Measurements from ENCODE around the gene MYG1. TPM values are rescaled to one million over a fixed set of nuclear protein-coding genes. Genes with fewer than 3 reads are reported as not detected.
A peak's percentile ranks its signal among the peaks of the same experiment; 100 is the strongest.
"Not testable (repeated sequence)": the region's sequence is repeated elsewhere in the genome, so short reads cannot be mapped to it uniquely, and the experiment has no call there.

MYG1 gene
- total RNA-seq, 1 donor = 39.5 TPM

- no peak for TF ChIP-seq CTCF (IDR thresholded peaks at IDR 0.05; ENCODE audit: insufficient read depth, low read length)
- no peak for DNase-seq (ENCODE audit: low read depth)
- peak overlapping the region; percentile 67 for H3K4me3 ChIP-seq (ENCODE audit: low read depth, low read length)
Measured at GRCh38 chr12:53325511-53326061, 26.1 kb downstream of the MYG1 start.

- no peak for DNase-seq (ENCODE audit: low read depth)
- no peak overlapping the region for H3K4me3 ChIP-seq (ENCODE audit: low read depth, low read length)
- no peak for TF ChIP-seq CTCF (IDR thresholded peaks at IDR 0.05; ENCODE audit: insufficient read depth, low read length)
Measured at GRCh38 chr12:53326460-53327185, 27.1 kb downstream of the MYG1 start.

GRCh38 chr12:53327435-53328042, 28.0 kb downstream of the MYG1 start:
- TF ChIP-seq CTCF (IDR thresholded peaks at IDR 0.05; ENCODE audit: insufficient read depth, low read length) = peak; percentile 34
- peak; percentile 33 for DNase-seq (ENCODE audit: low read depth)
- no peak overlapping the region for H3K4me3 ChIP-seq (ENCODE audit: low read depth, low read length)

- no peak overlapping the region for H3K4me3 ChIP-seq (ENCODE audit: low read depth, low read length)
- no peak for TF ChIP-seq CTCF (IDR thresholded peaks at IDR 0.05; ENCODE audit: insufficient read depth, low read length)
- no peak for DNase-seq (ENCODE audit: low read depth)
Measured at GRCh38 chr12:53328043-53328435, 28.5 kb downstream of the MYG1 start.

GRCh38 chr12:53330671-53331070, 31.2 kb downstream of the MYG1 start:
- DNase-seq (ENCODE audit: low read depth) = no peak
- no peak overlapping the region for H3K4me3 ChIP-seq (ENCODE audit: low read depth, low read length)
- TF ChIP-seq CTCF (IDR thresholded peaks at IDR 0.05; ENCODE audit: insufficient read depth, low read length) = no peak

GRCh38 chr12:53332339-53332738, 32.8 kb downstream of the MYG1 start:
- DNase-seq (ENCODE audit: low read depth); H3K4me3 ChIP-seq (ENCODE audit: low read depth, low read length): not testable (repeated sequence)

GRCh38 chr12:53332744-53333143, 33.2 kb downstream of the MYG1 start:
- H3K4me3 ChIP-seq (ENCODE audit: low read depth, low read length) = no peak overlapping the region
- no peak for DNase-seq (ENCODE audit: low read depth)
- no peak for TF ChIP-seq CTCF (IDR thresholded peaks at IDR 0.05; ENCODE audit: insufficient read depth, low read length)
